ENCODE results near the gene COX10.
A peak's percentile ranks its signal among the peaks of the same experiment; 100 is the strongest.
"Not testable (repeated sequence)": the region's sequence is repeated elsewhere in the genome, so short reads cannot be mapped to it uniquely, and the experiment has no call there.

COX10 gene

GRCh38 chr17:14069251-14070021 is at the start of gene COX10:
Gene COX10 (plus strand): TSS chr17:14069504. CDS start chr17:14069606, 102 bp downstream.
- peak; percentile 92 for DNase-seq (ENCODE audit: low spot score)

GRCh38 chr17:14021651-14022294 is 47.5 kb upstream of the COX10 start:
- DNase-seq (ENCODE audit: low spot score) = not testable (repeated sequence)

GRCh38 chr17:14029755-14030154 is 39.5 kb upstream of the COX10 start:
- not testable (repeated sequence) for DNase-seq (ENCODE audit: low spot score)

- no peak for DNase-seq (ENCODE audit: low spot score)
These were observed 37.1 kb upstream of the COX10 start for GRCh38 chr17:14032234-14032633.

GRCh38 chr17:14033166-14033565 is 36.1 kb upstream of the COX10 start:
- no peak for DNase-seq (ENCODE audit: low spot score)

- no peak for DNase-seq (ENCODE audit: low spot score)
These were observed 31.9 kb upstream of the COX10 start for GRCh38 chr17:14037453-14037852.

GRCh38 chr17:14038206-14038605 is 31.1 kb upstream of the COX10 start:
- DNase-seq (ENCODE audit: low spot score) = no peak

- no peak for DNase-seq (ENCODE audit: low spot score)
These were observed 26.9 kb upstream of the COX10 start for GRCh38 chr17:14042411-14042810.

GRCh38 chr17:14044702-14045101 is 24.6 kb upstream of the COX10 start:
- no peak for DNase-seq (ENCODE audit: low spot score)

GRCh38 chr17:14046978-14047377 is 22.3 kb upstream of the COX10 start:
- no peak for DNase-seq (ENCODE audit: low spot score)

- no peak for DNase-seq (ENCODE audit: low spot score)
These were observed 21.7 kb upstream of the COX10 start for GRCh38 chr17:14047591-14047990.

- DNase-seq (ENCODE audit: low spot score) = no peak
These were observed 21.1 kb upstream of the COX10 start for GRCh38 chr17:14048169-14048568.

GRCh38 chr17:14050616-14051015 is 18.7 kb upstream of the COX10 start:
- DNase-seq (ENCODE audit: low spot score) = no peak

GRCh38 chr17:14051692-14052091 is 17.6 kb upstream of the COX10 start:
- no peak for DNase-seq (ENCODE audit: low spot score)

GRCh38 chr17:14052886-14053615 is 16.3 kb upstream of the COX10 start:
- no peak for DNase-seq (ENCODE audit: low spot score)

GRCh38 chr17:14057591-14057990 is 11.7 kb upstream of the COX10 start:
- DNase-seq (ENCODE audit: low spot score) = no peak

GRCh38 chr17:14058051-14058450 is 11.3 kb upstream of the COX10 start:
- no peak for DNase-seq (ENCODE audit: low spot score)

- no peak for DNase-seq (ENCODE audit: low spot score)
These were observed 8.6 kb upstream of the COX10 start for GRCh38 chr17:14060706-14061105.

- DNase-seq (ENCODE audit: low spot score) = no peak
These were observed 7.4 kb upstream of the COX10 start for GRCh38 chr17:14061666-14062560.

- no peak for DNase-seq (ENCODE audit: low spot score)
These were observed 2.0 kb upstream of the COX10 start for GRCh38 chr17:14067347-14067746.

- no peak for DNase-seq (ENCODE audit: low spot score)
These were observed 608 bp upstream of the COX10 start for GRCh38 chr17:14068542-14069250.

Data from cerebellar cortex (tissue), 1 donor.